Measurements from ENCODE around the gene MOV10L1. TPM values are rescaled to one million over a fixed set of nuclear protein-coding genes. Genes with fewer than 3 reads are reported as not detected.

Gene MOV10L1
- total RNA-seq, 1 experiment from 2014 or later, result 0.07 TPM

GRCh38 chr22:50101870-50102565, 12.2 kb downstream of the MOV10L1 start:
- DNase-seq (ENCODE audit: extremely low read depth, low read depth), result no peak

GRCh38 chr22:50102946-50103345, 13.1 kb downstream of the MOV10L1 start:
- DNase-seq (ENCODE audit: extremely low read depth, low read depth), result no peak

GRCh38 chr22:50104141-50104544, 14.3 kb downstream of the MOV10L1 start:
- no peak for DNase-seq (ENCODE audit: extremely low read depth, low read depth)

- DNase-seq (ENCODE audit: extremely low read depth, low read depth), result no peak
Observed at GRCh38 chr22:50105208-50106100, 15.6 kb downstream of the MOV10L1 start.

GRCh38 chr22:50107529-50107928, 17.7 kb downstream of the MOV10L1 start:
- no peak for DNase-seq (ENCODE audit: extremely low read depth, low read depth)

GRCh38 chr22:50111056-50111455, 21.2 kb downstream of the MOV10L1 start:
- no peak for DNase-seq (ENCODE audit: extremely low read depth, low read depth)

- DNase-seq (ENCODE audit: extremely low read depth, low read depth), result no peak
Observed at GRCh38 chr22:50112151-50113118, 22.6 kb downstream of the MOV10L1 start.

- DNase-seq (ENCODE audit: extremely low read depth, low read depth), result no peak
Observed at GRCh38 chr22:50114221-50115021, 24.6 kb downstream of the MOV10L1 start.

- no peak for DNase-seq (ENCODE audit: extremely low read depth, low read depth)
Observed at GRCh38 chr22:50115693-50116092, 25.9 kb downstream of the MOV10L1 start.

- DNase-seq (ENCODE audit: extremely low read depth, low read depth), result no peak
Observed at GRCh38 chr22:50117168-50117762, 27.5 kb downstream of the MOV10L1 start.

GRCh38 chr22:50118129-50118528, 28.3 kb downstream of the MOV10L1 start:
- no peak for DNase-seq (ENCODE audit: extremely low read depth, low read depth)

- no peak for DNase-seq (ENCODE audit: extremely low read depth, low read depth)
Observed at GRCh38 chr22:50118557-50119168, 28.9 kb downstream of the MOV10L1 start.

- no peak for DNase-seq (ENCODE audit: extremely low read depth, low read depth)
Observed at GRCh38 chr22:50119169-50119767, 29.5 kb downstream of the MOV10L1 start.

- no peak for DNase-seq (ENCODE audit: extremely low read depth, low read depth)
Observed at GRCh38 chr22:50119768-50120251, 30.0 kb downstream of the MOV10L1 start.

GRCh38 chr22:50121202-50121740, 31.5 kb downstream of the MOV10L1 start:
- no peak for DNase-seq (ENCODE audit: extremely low read depth, low read depth)

- DNase-seq (ENCODE audit: extremely low read depth, low read depth), result no peak
Observed at GRCh38 chr22:50123119-50123518, 33.3 kb downstream of the MOV10L1 start.

- no peak for DNase-seq (ENCODE audit: extremely low read depth, low read depth)
Observed at GRCh38 chr22:50125029-50125428, 35.2 kb downstream of the MOV10L1 start.

- no peak for DNase-seq (ENCODE audit: extremely low read depth, low read depth)
Observed at GRCh38 chr22:50129121-50129736, 39.4 kb downstream of the MOV10L1 start.

All from NCI-H460 (cell line).